CD14-positive monocyte (primary cell): ENCODE data around the gene RALBP1. TPM values are rescaled to one million over a fixed set of nuclear protein-coding genes. Genes with fewer than 3 reads are reported as not detected.

Experiments used
- DNase-seq, 3 donors: peaks; one replicate each; pipeline ENCODE4 v3.0.0-alpha.2; 2011 to 2022
- H2AFZ ChIP-seq: 2 replicates; pipeline ENCODE4 v1.6.0; 2012; ENCODE audit warnings: mild to moderate bottlenecking, low read depth, low read length, inconsistent platforms; ENCODE audit not compliant: insufficient read depth, poor library complexity, severe bottlenecking
- H3K27ac ChIP-seq, 2 donors: 1 replicate in 1 of 2; 2 replicates in 1 of 2; pipeline ENCODE4 v1.5.1; 2012 to 2013; ENCODE audit warnings: low read length in 2 of 2, control low read depth in 1 of 2, inconsistent platforms in 1 of 2, low read depth in 1 of 2, mild to moderate bottlenecking in 1 of 2
- H3K27me3 ChIP-seq, 2 donors: one replicate each; pipeline versions ENCODE4 v1.6.0 to v1.6.1; 2011 to 2013; ENCODE audit warnings: low read length in 2 of 2; ENCODE audit not compliant: control insufficient read depth in 2 of 2, insufficient read depth in 2 of 2
- H3K36me3 ChIP-seq, 2 donors: replicated peaks in 1 of 2; 1 replicate in 1 of 2; 2 replicates in 1 of 2; pipeline versions ENCODE4 v1.5.1 to v1.6.1; 2012 to 2013; ENCODE audit warnings: low read length in 2 of 2, control low read depth in 1 of 2, inconsistent platforms in 1 of 2, mild to moderate bottlenecking in 1 of 2; ENCODE audit not compliant: insufficient read depth in 2 of 2, control insufficient read depth in 1 of 2
- H3K4me1 ChIP-seq, 2 donors: 1 replicate in 1 of 2; 2 replicates in 1 of 2; pipeline versions ENCODE4 v1.5.1 to v1.6.1; 2012 to 2013; ENCODE audit warnings: low read length in 2 of 2, control low read depth in 1 of 2, inconsistent platforms in 1 of 2, mild to moderate bottlenecking in 1 of 2, moderate library complexity in 1 of 2; ENCODE audit not compliant: insufficient read depth in 2 of 2, control insufficient read depth in 1 of 2
- H3K4me2 ChIP-seq: replicated peaks from 2 replicates; pipeline ENCODE3; 2012; ENCODE audit warnings: low read length, moderate library complexity, mild to moderate bottlenecking; ENCODE audit not compliant: poor library complexity, severe bottlenecking; ENCODE audit errors: extremely low read depth
- H3K4me3 ChIP-seq, 3 experiments: fragments of 200-600 bp in 1 of 3; sonication (generic) in 1 of 3; replicated peaks in 1 of 3; 1 replicate in 2 of 3; 2 replicates in 1 of 3; pipeline ENCODE4 v1.5.1; 2011 to 2013; ENCODE audit warnings: low read length in 3 of 3, mild to moderate bottlenecking in 3 of 3, control low read depth in 2 of 3, low read depth in 2 of 3, inconsistent platforms in 1 of 3, moderate library complexity in 1 of 3
- H3K79me2 ChIP-seq: 2 replicates; pipeline ENCODE4 v1.6.0; 2012; ENCODE audit warnings: mild to moderate bottlenecking, control low read depth, inconsistent platforms, low read length, moderate library complexity; ENCODE audit not compliant: insufficient read depth
- H3K9ac ChIP-seq: 2 replicates; pipeline ENCODE4 v1.6.0; 2017; ENCODE audit warnings: low read length, mild to moderate bottlenecking; ENCODE audit not compliant: insufficient read depth, poor library complexity, severe bottlenecking
- H3K9me3 ChIP-seq, 2 donors: replicated peaks in 1 of 2; 1 replicate in 1 of 2; 2 replicates in 1 of 2; pipeline versions ENCODE4 v1.5.1 to v1.6.1; 2012 to 2013; ENCODE audit warnings: low read length in 2 of 2, control low read depth in 1 of 2; ENCODE audit not compliant: control insufficient read depth in 1 of 2, insufficient read depth in 1 of 2
- H4K20me1 ChIP-seq: 2 replicates; pipeline ENCODE4 v1.6.0; 2012; ENCODE audit warnings: mild to moderate bottlenecking, low read length, control low read depth, moderate library complexity; ENCODE audit not compliant: insufficient read depth
- H3K27ac Mint-ChIP-seq, 7 donors: one replicate each; pipeline ENCODE4 v1.8.0; 2020; ENCODE audit warnings: mild to moderate bottlenecking in 7 of 7, mixed read lengths in 7 of 7, moderate library complexity in 6 of 7, inconsistent platforms in 2 of 7
- H3K27me3 Mint-ChIP-seq, 3 donors: one replicate each; pipeline ENCODE4 v1.8.0; 2021 to 2022; ENCODE audit warnings: low read depth in 3 of 3, mild to moderate bottlenecking in 3 of 3, mixed read lengths in 3 of 3, moderate library complexity in 3 of 3, inconsistent platforms in 1 of 3
- H3K36me3 Mint-ChIP-seq, 2 donors: one replicate each; pipeline ENCODE4 v1.8.0; 2020; ENCODE audit warnings: mixed read lengths in 2 of 2, inconsistent platforms in 1 of 2, mild to moderate bottlenecking in 1 of 2
- H3K4me1 Mint-ChIP-seq: one replicate; pipeline ENCODE4 v1.8.0; 2020; ENCODE audit warnings: mild to moderate bottlenecking, mixed read lengths
- H3K4me3 Mint-ChIP-seq, 2 donors: one replicate each; pipeline ENCODE4 v1.8.0; 2020; ENCODE audit warnings: mild to moderate bottlenecking in 2 of 2, mixed read lengths in 2 of 2, moderate library complexity in 1 of 2
- H3K9me3 Mint-ChIP-seq, 7 donors: one replicate each; pipeline ENCODE4 v1.8.0; 2020 to 2022; ENCODE audit warnings: mixed read lengths in 7 of 7, mild to moderate bottlenecking in 6 of 7, moderate library complexity in 6 of 7, inconsistent platforms in 2 of 7
- CTCF ChIP-seq: fragments of 200-600 bp; IDR thresholded peaks from one replicate; pipeline ENCODE4 v1.8.0; 2022; ENCODE audit warnings: antibody characterized with exemption, mild to moderate bottlenecking
- WGBS: methylation state at CpG from one replicate; pipeline ENCODE4 v1.1.5; 2013; ENCODE audit warnings: missing lambda C conversion rate; ENCODE audit not compliant: insufficient coverage; 5-methylcytosine and 5-hydroxymethylcytosine counted together
- intact Hi-C, 2 donors: fragments of 100-400 bp; cut with micrococcal nuclease; formaldehyde crosslinking; loops; one replicate each; pipeline versions ENCODE4 v1.15.0 to v1.15.1; 2023
- polyA plus RNA-seq, 3 donors: library from polyadenylated mRNA; depleted of rRNA in 1 of 3; unstranded in 2 of 3; stranded (reverse) in 1 of 3; fragments of 300-500 nt in 2 of 3; fragments of >200 nt in 1 of 3; fragmentation: Illumina TruSeq in 2 of 3; gene quantifications; 1 replicate in 2 of 3; 2 replicates in 1 of 3; pipeline ENCODE4 v1.2.3, GENCODE V29; 2012 to 2021

The RALBP1 gene
- polyA plus RNA-seq, 3 donors, result 21.5 to 36.0 (median 32.8) TPM

GRCh38 chr18:9550429-9550828 is 75.1 kb downstream of the RALBP1 start:
- Mint-ChIP-seq H3K27ac (peak overlapping the region in 1 of 7 donors; percentile 57), H3K9me3 (peaks cover 0 to 5% (median 3%) of the 10 kb centered on the region in 7 donors), H3K4me1 (no peaks in the 10 kb centered on the region), H3K4me3 (no peak overlapping the region), H3K36me3 (peaks cover 90 to 98% of the 10 kb centered on the region in 2 donors), H3K27me3 (peaks cover 0 to 2% (median 0%) of the 10 kb centered on the region in 3 donors)
- intact Hi-C loops, result no loop called here
- Histone ChIP-seq H3K79me2 (no peaks in the 10 kb centered on the region), H3K27ac (no peak overlapping the region), H2AFZ (no peak overlapping the region), H3K9ac (no peak overlapping the region), H3K4me2 (no peak overlapping the region), H3K9me3 (no peaks in the 10 kb centered on the region), H3K36me3 (peaks cover 92 to 100% of the 10 kb centered on the region in 2 donors), H3K27me3 (no peaks in the 10 kb centered on the region), H3K4me1 (no peaks in the 10 kb centered on the region), H3K4me3 (no peak overlapping the region), H4K20me1 (peaks cover 11% of the 10 kb centered on the region)
- no peak for DNase-seq
- 100% methylated on average over 1 of the region's 4 CpGs for WGBS
- no peak for TF ChIP-seq CTCF

- Mint-ChIP-seq H3K36me3 (peaks cover 89 to 98% of the 10 kb centered on the region in 2 donors), H3K27me3 (peaks cover 0 to 2% (median 0%) of the 10 kb centered on the region in 3 donors), H3K4me3 (no peak overlapping the region), H3K9me3 (peaks cover 0 to 5% (median 3%) of the 10 kb centered on the region in 7 donors), H3K27ac (no peak overlapping the region), H3K4me1 (no peaks in the 10 kb centered on the region)
- TF ChIP-seq CTCF, result no peak
- intact Hi-C loops, result no loop called here
- no peaks in the 10 kb centered on the region for H3K4me1 ChIP-seq
- H2AFZ ChIP-seq, result no peak overlapping the region
- H3K36me3 ChIP-seq, result peaks cover 92 to 100% of the 10 kb centered on the region in 2 donors
- no peaks in the 10 kb centered on the region for H3K27me3 ChIP-seq
- no CpG with 5 or more reads among the region's 3 CpGs for WGBS
- H4K20me1 ChIP-seq, result peaks cover 11% of the 10 kb centered on the region
- no peaks in the 10 kb centered on the region for H3K9me3 ChIP-seq
- no peak overlapping the region for H3K4me2 ChIP-seq
- H3K79me2 ChIP-seq, result no peaks in the 10 kb centered on the region
- DNase-seq, result no peak
- H3K27ac ChIP-seq, result no peak overlapping the region
- H3K9ac ChIP-seq, result no peak overlapping the region
- no peak overlapping the region for H3K4me3 ChIP-seq
These were observed 76.9 kb downstream of the RALBP1 start for GRCh38 chr18:9552191-9552590.
